HG03439 (cell line): Measurements from ENCODE around the gene RANBP17.
"Not testable (repeated sequence)": the region's sequence is repeated elsewhere in the genome, so short reads cannot be mapped to it uniquely, and the experiment has no call there.

Experiments used
- ATAC-seq: cut with Tn5 transposase; IDR thresholded peaks from one replicate; pipeline ENCODE4 v1.9.1; 2021; ENCODE audit warnings: mild to moderate bottlenecking, moderate library complexity; ENCODE audit not compliant: unreplicated experiment

RANBP17 gene

GRCh38 chr5:170861917-170862766, at the start of gene RANBP17:
TSS of gene RANBP17 (plus strand) at chr5:170862018.
- ATAC-seq: no peak

- ATAC-seq: no peak
Measured at GRCh38 chr5:170813231-170813630, 48.6 kb upstream of the RANBP17 start.

- ATAC-seq: no peak
Measured at GRCh38 chr5:170817195-170817594, 44.6 kb upstream of the RANBP17 start.

GRCh38 chr5:170818232-170818631, 43.6 kb upstream of the RANBP17 start:
- no peak for ATAC-seq

GRCh38 chr5:170819824-170820223, 42.0 kb upstream of the RANBP17 start:
- no peak for ATAC-seq

- ATAC-seq: no peak
Measured at GRCh38 chr5:170821257-170821800, 40.5 kb upstream of the RANBP17 start.

- ATAC-seq: no peak
Measured at GRCh38 chr5:170826117-170826516, 35.7 kb upstream of the RANBP17 start.

- no peak for ATAC-seq
Measured at GRCh38 chr5:170832241-170832640, 29.6 kb upstream of the RANBP17 start.

- ATAC-seq: not testable (repeated sequence)
Measured at GRCh38 chr5:170833981-170834380, 27.8 kb upstream of the RANBP17 start.

- ATAC-seq: no peak
Measured at GRCh38 chr5:170836226-170836625, 25.6 kb upstream of the RANBP17 start.

- no peak for ATAC-seq
Measured at GRCh38 chr5:170843870-170844269, 17.9 kb upstream of the RANBP17 start.

GRCh38 chr5:170844651-170845050, 17.2 kb upstream of the RANBP17 start:
- no peak for ATAC-seq

GRCh38 chr5:170846416-170846815, 15.4 kb upstream of the RANBP17 start:
- ATAC-seq: no peak

- ATAC-seq: no peak
Measured at GRCh38 chr5:170846846-170847245, 15.0 kb upstream of the RANBP17 start.

- no peak for ATAC-seq
Measured at GRCh38 chr5:170848033-170848432, 13.8 kb upstream of the RANBP17 start.

- no peak for ATAC-seq
Measured at GRCh38 chr5:170849374-170849773, 12.4 kb upstream of the RANBP17 start.

- ATAC-seq: no peak
Measured at GRCh38 chr5:170854566-170854965, 7.3 kb upstream of the RANBP17 start.

GRCh38 chr5:170857066-170857465, 4.8 kb upstream of the RANBP17 start:
- no peak for ATAC-seq

- ATAC-seq: no peak
Measured at GRCh38 chr5:170860415-170860814, 1.4 kb upstream of the RANBP17 start.

GRCh38 chr5:170860818-170861666, 776 bp upstream of the RANBP17 start:
- ATAC-seq: no peak

- ATAC-seq: no peak
Measured at GRCh38 chr5:170861667-170861916, 226 bp upstream of the RANBP17 start.

GRCh38 chr5:170863646-170864045, 1.8 kb downstream of the RANBP17 start:
- ATAC-seq: no peak
